Smooth muscle cell (in vitro differentiated cells): ENCODE measurements around the gene CENPB. TPM values are rescaled to one million over a fixed set of nuclear protein-coding genes. Genes with fewer than 3 reads are reported as not detected.

Source experiments
- DNase-seq: peaks from one replicate; lab custom pipeline; 2025; ENCODE audit not compliant: unreplicated experiment; lab: John Stamatoyannopoulos, UW
- H2AFZ ChIP-seq: fragments of 200-600 bp; sonication (generic); 2 replicates; pipeline ENCODE4 v1.6.0; 2016; ENCODE audit warnings: antibody characterized with exemption, low read depth, mild to moderate bottlenecking
- H3F3A ChIP-seq: fragments of 200-600 bp; sonication (generic); 2 replicates; pipeline ENCODE4 v1.6.0; 2017; ENCODE audit warnings: antibody characterized with exemption, low read depth
- H3K27ac ChIP-seq: fragments of 200-600 bp; sonication (generic); 2 replicates; pipeline ENCODE4 v1.5.1; 2016; ENCODE audit warnings: low read depth, mild to moderate bottlenecking
- H3K27me3 ChIP-seq: fragments of 200-600 bp; sonication (generic); 2 replicates; pipeline ENCODE4 v1.6.1; 2016; ENCODE audit warnings: low read depth, mild to moderate bottlenecking
- H3K36me3 ChIP-seq: fragments of 200-600 bp; sonication (generic); 2 replicates; pipeline ENCODE4 v1.5.1; 2016; ENCODE audit warnings: low read depth
- H3K4me1 ChIP-seq: fragments of 200-600 bp; sonication (generic); 2 replicates; pipeline ENCODE4 v1.5.1; 2016; ENCODE audit warnings: low read depth
- H3K4me2 ChIP-seq: fragments of 200-600 bp; sonication (generic); 2 replicates; pipeline ENCODE4 v1.6.0; 2016; ENCODE audit warnings: mild to moderate bottlenecking
- H3K4me3 ChIP-seq: fragments of 200-600 bp; sonication (generic); 2 replicates; pipeline ENCODE4 v1.5.1; 2016; ENCODE audit warnings: mild to moderate bottlenecking
- H3K79me2 ChIP-seq: fragments of 200-600 bp; sonication (generic); 2 replicates; pipeline ENCODE4 v1.6.0; 2016; ENCODE audit warnings: low read depth, mild to moderate bottlenecking
- H3K9ac ChIP-seq: fragments of 200-600 bp; sonication (generic); 2 replicates; pipeline ENCODE4 v1.6.0; 2016; ENCODE audit warnings: low read depth
- H3K9me3 ChIP-seq: fragments of 200-600 bp; sonication (generic); replicated peaks from 2 replicates; pipeline ENCODE4 v1.5.1; 2016; ENCODE audit warnings: low read depth
- H4K20me1 ChIP-seq: fragments of 200-600 bp; sonication (generic); 2 replicates; pipeline ENCODE4 v1.6.0; 2016; ENCODE audit warnings: low read depth
- CTCF ChIP-seq: fragments of 200-600 bp; sonication (generic); IDR thresholded peaks from 2 replicates; pipeline ENCODE4 v1.5.1; 2017; ENCODE audit warnings: borderline replicate concordance, mild to moderate bottlenecking, antibody characterized with exemption; ENCODE audit not compliant: insufficient read depth, poor library complexity, severe bottlenecking
- WGBS: methylation state at CpG from one replicate; pipeline ENCODE4 v1.1.7; 2016; ENCODE audit warnings: low lambda C conversion rate; 5-methylcytosine and 5-hydroxymethylcytosine counted together
- polyA plus RNA-seq: library from polyadenylated mRNA; unstranded; fragments of >200 nt; fragmentation: Nextera tagmentation; extraction: Ambion mirVana; gene quantifications from 2 replicates; pipeline ENCODE4 v1.2.1, GENCODE V29; 2016
- total RNA-seq: library from RNA; depleted of rRNA; stranded (reverse); fragments of >200 nt; gene quantifications from 2 replicates; pipeline ENCODE4 v1.2.3, GENCODE V29; 2014

CENPB gene
- total and polyA plus RNA-seq, 2 experiments from 2014 or later = 10.4 to 23.6 TPM

GRCh38 chr20:3781153-3781910 lies 5.2 kb downstream of the CENPB start, which contains the start of gene SPEF1:
TSS of gene SPEF1 (minus strand) at chr20:3781448. CDS start at chr20:3781287, 161 bp downstream.
- no peaks in the 10 kb centered on the region for H3K36me3 ChIP-seq
- H3K4me3 ChIP-seq = peak within 1 kb of the TSS; percentile 51
- peak within 1 kb of the TSS; percentile 92 for H3K4me2 ChIP-seq
- H4K20me1 ChIP-seq = peaks cover 35% of the 10 kb centered on the region
- peaks cover 24% of the 10 kb centered on the region for H3K79me2 ChIP-seq
- H3K9me3 ChIP-seq = no peaks in the 10 kb centered on the region
- peaks cover 14% of the 10 kb centered on the region for H3F3A ChIP-seq
- H2AFZ ChIP-seq = peak within 1 kb of the TSS; percentile 35
- H3K27ac ChIP-seq = peak within 1 kb of the TSS; percentile 47
- peak within 1 kb of the TSS; percentile 56 for H3K9ac ChIP-seq
- DNase-seq = peak; percentile 22
- 21% methylated on average over 28 of the region's 28 CpGs for WGBS
- peaks cover 19% of the 10 kb centered on the region for H3K27me3 ChIP-seq
- peaks cover 10% of the 10 kb centered on the region for H3K4me1 ChIP-seq
- peak; percentile 34 for TF ChIP-seq CTCF

GRCh38 chr20:3778976-3779375 lies 7.6 kb downstream of the CENPB start:
- no peak for TF ChIP-seq CTCF
- no peak for DNase-seq
- Histone ChIP-seq H2AFZ (no peak overlapping the region), H3K79me2 (peaks cover 6% of the 10 kb centered on the region), H3K27me3 (peaks cover 19% of the 10 kb centered on the region), H3K4me2 (no peak overlapping the region), H3K9ac (no peak overlapping the region), H3K36me3 (no peaks in the 10 kb centered on the region), H3K4me3 (no peak overlapping the region), H3F3A (peaks cover 14% of the 10 kb centered on the region), H3K27ac (no peak overlapping the region), H4K20me1 (peaks cover 13% of the 10 kb centered on the region), H3K9me3 (no peaks in the 10 kb centered on the region), H3K4me1 (peaks cover 10% of the 10 kb centered on the region)
- 82% methylated on average over 18 of the region's 18 CpGs for WGBS

GRCh38 chr20:3777716-3778629 lies 8.6 kb downstream of the CENPB start:
- DNase-seq = peak; percentile 50
- peaks cover 5% of the 10 kb centered on the region for H4K20me1 ChIP-seq
- no peak overlapping the region for H3K9ac ChIP-seq
- H3K4me3 ChIP-seq = peak overlapping the region; percentile 52
- H3K9me3 ChIP-seq = no peaks in the 10 kb centered on the region
- no peaks in the 10 kb centered on the region for H3K36me3 ChIP-seq
- TF ChIP-seq CTCF = no peak
- no peaks in the 10 kb centered on the region for H3K79me2 ChIP-seq
- WGBS = 6% methylated on average over 67 of the region's 70 CpGs
- no peak overlapping the region for H3K27ac ChIP-seq
- peaks cover 10% of the 10 kb centered on the region for H3K4me1 ChIP-seq
- peaks cover 14% of the 10 kb centered on the region for H3F3A ChIP-seq
- H3K27me3 ChIP-seq = peaks cover 19% of the 10 kb centered on the region
- peak overlapping the region; percentile 52 for H2AFZ ChIP-seq
- peak overlapping the region; percentile 90 for H3K4me2 ChIP-seq
